Liver (tissue), 9 donors: ENCODE results near the gene LINC01488. TPM values are rescaled to one million over a fixed set of nuclear protein-coding genes. Genes with fewer than 3 reads are reported as not detected.

Experiments used
- DNase-seq: peaks from one replicate; pipeline ENCODE4 v3.0.0-alpha.2; 2017; ENCODE audit warnings: low spot score
- H3K27ac ChIP-seq, 2 donors: one replicate each; pipeline ENCODE4 v1.7.0; 2013; ENCODE audit warnings: inconsistent platforms in 2 of 2, low read length in 2 of 2, control low read depth in 1 of 2, low read depth in 1 of 2, mild to moderate bottlenecking in 1 of 2
- H3K27me3 ChIP-seq, 4 donors: one replicate each; pipeline versions ENCODE4 v1.6.1 to v1.7.0; 2013; ENCODE audit warnings: low read length in 3 of 4, inconsistent platforms in 1 of 4, mild to moderate bottlenecking in 1 of 4, moderate library complexity in 1 of 4; ENCODE audit not compliant: control insufficient read depth in 4 of 4, insufficient read depth in 4 of 4
- H3K36me3 ChIP-seq, 4 donors: one replicate each; pipeline versions ENCODE4 v1.6.1 to v1.7.0; 2013; ENCODE audit warnings: low read length in 3 of 4, mild to moderate bottlenecking in 3 of 4, low read depth in 1 of 4, moderate library complexity in 1 of 4; ENCODE audit not compliant: control insufficient read depth in 4 of 4, insufficient read depth in 3 of 4
- H3K4me1 ChIP-seq, 4 donors: one replicate each; pipeline versions ENCODE4 v1.6.1 to v1.7.0; 2013; ENCODE audit warnings: low read length in 3 of 4, mild to moderate bottlenecking in 3 of 4, moderate library complexity in 1 of 4; ENCODE audit not compliant: control insufficient read depth in 4 of 4, insufficient read depth in 4 of 4
- H3K4me3 ChIP-seq, 3 donors: one replicate each; pipeline versions ENCODE4 v1.6.1 to v1.7.0; 2013; ENCODE audit warnings: low read length in 3 of 3, control low read depth in 1 of 3, low read depth in 1 of 3, mild to moderate bottlenecking in 1 of 3
- H3K9ac ChIP-seq, 2 donors: one replicate each; pipeline ENCODE4 v1.7.0; 2013; ENCODE audit warnings: low read length in 2 of 2, mild to moderate bottlenecking in 2 of 2, moderate library complexity in 2 of 2, control low read depth in 1 of 2, low read depth in 1 of 2
- H3K9me3 ChIP-seq, 4 donors: one replicate each; pipeline versions ENCODE4 v1.6.1 to v1.7.0; 2013; ENCODE audit warnings: low read length in 3 of 4; ENCODE audit not compliant: control insufficient read depth in 4 of 4
- EGR1 ChIP-seq, 2 donors: IDR thresholded peaks; 2 replicates each; pipeline ENCODE4 v1.6.1; 2016 to 2018; ENCODE audit warnings: antibody characterized with exemption in 2 of 2, low read depth in 2 of 2
- FOXA1 ChIP-seq: IDR thresholded peaks from 2 replicates; pipeline ENCODE4 v1.6.1; 2016; ENCODE audit warnings: antibody characterized with exemption
- FOXA2 ChIP-seq: IDR thresholded peaks from 2 replicates; pipeline ENCODE4 v1.6.1; 2016; ENCODE audit warnings: antibody characterized with exemption
- GABPA ChIP-seq, 2 donors: IDR thresholded peaks in 1 of 2; conservative IDR thresholded peaks in 1 of 2; 2 replicates each; pipeline ENCODE4 v1.6.1; 2016; ENCODE audit warnings: antibody characterized with exemption in 2 of 2, mild to moderate bottlenecking in 1 of 2, moderate library complexity in 1 of 2
- HNF4A ChIP-seq, 2 donors: conservative IDR thresholded peaks; 2 replicates each; pipeline ENCODE4 v1.6.1; 2016; ENCODE audit warnings: antibody characterized with exemption in 2 of 2, mild to moderate bottlenecking in 2 of 2
- HNF4G ChIP-seq: IDR thresholded peaks from 2 replicates; pipeline ENCODE4 v1.6.1; 2016; ENCODE audit warnings: antibody characterized with exemption
- JUND ChIP-seq, 2 donors: IDR thresholded peaks; 2 replicates each; pipeline ENCODE4 v1.6.1; 2016; ENCODE audit warnings: antibody characterized with exemption in 2 of 2
- NR2F2 ChIP-seq: IDR thresholded peaks from 2 replicates; pipeline ENCODE4 v1.6.1; 2016; ENCODE audit warnings: antibody characterized with exemption
- RAD21 ChIP-seq, 2 donors: IDR thresholded peaks; 2 replicates each; pipeline ENCODE4 v1.6.1; 2016; ENCODE audit warnings: antibody characterized with exemption in 2 of 2, mild to moderate bottlenecking in 2 of 2
- RXRA ChIP-seq, 2 donors: IDR thresholded peaks; 2 replicates each; pipeline ENCODE4 v1.6.1; 2017 to 2018; ENCODE audit warnings: antibody characterized with exemption in 2 of 2, mild to moderate bottlenecking in 1 of 2
- SP1 ChIP-seq: IDR thresholded peaks from 2 replicates; pipeline ENCODE4 v1.6.1; 2018; ENCODE audit warnings: antibody characterized with exemption, mild to moderate bottlenecking
- TAF1 ChIP-seq: conservative IDR thresholded peaks from 2 replicates; pipeline ENCODE4 v1.6.1; 2016; ENCODE audit warnings: antibody characterized with exemption, mild to moderate bottlenecking
- YY1 ChIP-seq: IDR thresholded peaks from 2 replicates; pipeline ENCODE4 v1.6.1; 2016; ENCODE audit warnings: antibody characterized with exemption, mild to moderate bottlenecking
- WGBS: extraction: QIAGEN DNeasy Blood & Tissue Kit; methylation state at CpG from one replicate; pipeline ENCODE4 v1.1.7; 2013; 5-methylcytosine and 5-hydroxymethylcytosine counted together
- polyA plus RNA-seq, 2 donors: library from polyadenylated mRNA; stranded (reverse) in 1 of 2; unstranded in 1 of 2; fragments of 200-250 nt in 1 of 2; fragments of >200 nt in 1 of 2; fragmentation: Nextera tagmentation in 1 of 2; extraction: Ambion mirVana in 1 of 2; gene quantifications; one replicate each; pipeline versions ENCODE4 v1.2.1 to v1.2.3, GENCODE V29; 2013 to 2015
- total RNA-seq, 2 donors: library from RNA; depleted of rRNA; stranded (reverse); fragments of >200 nt; gene quantifications; one replicate each; pipeline ENCODE4 v1.2.3, GENCODE V29; 2014
- TF ChIP-seq, protein P1 (sequence below): IDR thresholded peaks from 2 replicates; pipeline ENCODE4 v1.6.1; 2016; ENCODE audit warnings: antibody characterized with exemption
- TF ChIP-seq, protein P2 (sequence below): IDR thresholded peaks from 2 replicates; pipeline ENCODE4 v1.6.1; 2016; ENCODE audit warnings: antibody characterized with exemption
- TF ChIP-seq, protein P3 (sequence below): fragments of 150-350 bp; IDR thresholded peaks from 2 replicates; pipeline ENCODE4 v1.5.1; 2017; ENCODE audit warnings: improper control_type of control experiment, low read depth, low read length; ENCODE audit not compliant: missing input control
- TF ChIP-seq, protein P4 (sequence below): IDR thresholded peaks from 2 replicates; pipeline ENCODE4 v1.6.1; 2016; ENCODE audit warnings: antibody characterized with exemption
- TF ChIP-seq, protein P5 (sequence below): IDR thresholded peaks from 2 replicates; pipeline ENCODE4 v1.6.1; 2016; ENCODE audit warnings: antibody characterized with exemption, mild to moderate bottlenecking
- donor health status: healthy.
- donor health status: healthy.
- donor health status: healthy.
- donor health status: healthy.
- donor health status: healthy.

The LINC01488 gene
- total and polyA plus RNA-seq, 4 donors = 0.05 to 2.3 (median 0.60) TPM

DNA sequence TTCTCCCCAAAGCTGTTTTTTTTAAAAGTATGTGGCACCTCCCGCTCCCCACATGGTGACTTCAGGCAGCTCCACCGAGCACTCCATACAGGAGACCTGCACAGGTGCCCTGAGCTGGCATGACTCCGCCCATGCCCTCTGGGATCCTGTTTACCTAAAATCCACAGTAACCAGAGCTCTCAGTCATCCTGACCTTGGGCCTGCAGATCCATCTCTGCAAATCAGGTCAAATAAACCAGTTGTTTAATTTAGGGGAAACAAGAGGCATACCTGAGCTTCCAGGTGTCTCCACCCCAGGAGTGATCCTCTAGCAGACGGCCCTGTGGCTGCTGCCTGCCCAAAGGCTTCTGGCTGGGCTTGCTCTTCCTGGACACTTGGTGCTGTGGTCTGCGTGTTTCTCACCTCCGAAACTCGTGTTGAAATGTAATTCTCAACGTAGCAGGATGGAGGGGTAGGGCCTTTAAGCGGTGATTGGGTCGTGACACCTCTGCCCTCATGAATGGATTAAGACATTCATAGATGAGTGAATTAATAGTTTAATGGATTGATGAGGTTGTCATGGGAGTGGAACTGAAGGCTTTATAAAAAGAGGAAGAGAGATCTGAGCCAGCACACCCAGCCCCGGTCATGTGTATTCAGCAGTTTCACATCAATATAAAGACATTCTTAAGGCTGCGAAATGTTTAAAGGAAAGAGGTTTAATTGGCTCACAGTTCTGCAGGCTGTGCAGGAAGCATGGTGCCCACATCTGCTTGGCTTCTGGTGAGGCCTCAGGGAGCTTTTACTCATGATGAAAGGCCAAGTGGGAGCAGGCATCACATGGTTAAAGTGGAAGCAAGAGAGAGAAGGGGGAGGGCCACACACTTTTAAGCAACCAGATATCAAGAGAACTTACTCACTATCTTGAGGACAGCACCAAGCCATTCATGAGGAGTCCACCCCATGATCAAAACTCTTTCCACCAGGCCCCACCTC is 34.1 kb downstream of the LINC01488 start:
- WGBS = 87% methylated on average over 12 of the region's 12 CpGs
- DNase-seq = no peak
- no peak for TF ChIP-seq SP1
- TF ChIP-seq NR2F2 = no peak
- TF ChIP-seq RAD21 (IDR thresholded peaks at IDR 0.05) = no peak
- TF ChIP-seq YY1 = no peak
- no peak for TF ChIP-seq RXRA (IDR thresholded peaks at IDR 0.05)
- TF ChIP-seq, protein P1, sequence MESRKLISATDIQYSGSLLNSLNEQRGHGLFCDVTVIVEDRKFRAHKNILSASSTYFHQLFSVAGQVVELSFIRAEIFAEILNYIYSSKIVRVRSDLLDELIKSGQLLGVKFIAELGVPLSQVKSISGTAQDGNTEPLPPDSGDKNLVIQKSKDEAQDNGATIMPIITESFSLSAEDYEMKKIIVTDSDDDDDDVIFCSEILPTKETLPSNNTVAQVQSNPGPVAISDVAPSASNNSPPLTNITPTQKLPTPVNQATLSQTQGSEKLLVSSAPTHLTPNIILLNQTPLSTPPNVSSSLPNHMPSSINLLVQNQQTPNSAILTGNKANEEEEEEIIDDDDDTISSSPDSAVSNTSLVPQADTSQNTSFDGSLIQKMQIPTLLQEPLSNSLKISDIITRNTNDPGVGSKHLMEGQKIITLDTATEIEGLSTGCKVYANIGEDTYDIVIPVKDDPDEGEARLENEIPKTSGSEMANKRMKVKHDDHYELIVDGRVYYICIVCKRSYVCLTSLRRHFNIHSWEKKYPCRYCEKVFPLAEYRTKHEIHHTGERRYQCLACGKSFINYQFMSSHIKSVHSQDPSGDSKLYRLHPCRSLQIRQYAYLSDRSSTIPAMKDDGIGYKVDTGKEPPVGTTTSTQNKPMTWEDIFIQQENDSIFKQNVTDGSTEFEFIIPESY = no peak
- TF ChIP-seq, protein P2, sequence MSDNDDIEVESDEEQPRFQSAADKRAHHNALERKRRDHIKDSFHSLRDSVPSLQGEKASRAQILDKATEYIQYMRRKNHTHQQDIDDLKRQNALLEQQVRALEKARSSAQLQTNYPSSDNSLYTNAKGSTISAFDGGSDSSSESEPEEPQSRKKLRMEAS = no peak
- TF ChIP-seq TAF1 = no peak
- TF ChIP-seq FOXA2 = no peak
- TF ChIP-seq HNF4A (conservative IDR thresholded peaks at IDR 0.05) = no peak

DNA sequence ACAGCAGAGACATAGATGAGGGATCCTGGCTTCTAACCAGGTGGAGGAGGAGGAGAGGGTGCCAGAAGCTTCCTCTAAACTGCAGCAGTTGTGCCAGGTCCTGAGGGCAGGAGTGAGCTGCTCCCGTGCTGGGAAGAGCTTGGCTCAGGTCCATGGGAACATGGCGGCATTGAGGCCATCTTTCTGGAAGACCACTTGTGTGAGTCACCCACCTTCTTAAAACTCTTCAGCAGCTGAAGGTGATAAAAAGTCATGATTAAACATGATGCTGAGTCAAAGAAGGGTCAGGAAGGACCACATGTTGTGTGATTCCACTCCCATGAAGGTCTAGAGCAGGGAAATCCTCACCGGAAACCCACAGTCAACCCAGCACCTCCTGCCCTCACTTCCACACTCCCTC is 35.1 kb downstream of the LINC01488 start:
- H3K4me1 ChIP-seq = no peaks in the 10 kb centered on the region
- WGBS = 94% methylated on average over 3 of the region's 3 CpGs
- no peaks in the 10 kb centered on the region for H3K36me3 ChIP-seq
- DNase-seq = no peak
- H3K9me3 ChIP-seq = peaks cover 0 to 1% (median 0%) of the 10 kb centered on the region in 4 donors
- no peak overlapping the region for H3K9ac ChIP-seq
- TF ChIP-seq FOXA2 (no peak), YY1 (no peak), GABPA (IDR thresholded peaks at IDR 0.05 in 1 of 2, conservative IDR thresholded peaks at IDR 0.05 in 1 of 2) (no peak), JUND (IDR thresholded peaks at IDR 0.05) (no peak), HNF4A (conservative IDR thresholded peaks at IDR 0.05) (no peak), SP1 (no peak), FOXA1 (no peak), HNF4G (no peak), NR2F2 (no peak), RXRA (IDR thresholded peaks at IDR 0.05) (no peak), TAF1 (no peak), EGR1 (IDR thresholded peaks at IDR 0.05; ENCODE audit: low read depth in 2 of 2) (no peak), RAD21 (IDR thresholded peaks at IDR 0.05) (no peak)
- TF ChIP-seq, protein P3, sequence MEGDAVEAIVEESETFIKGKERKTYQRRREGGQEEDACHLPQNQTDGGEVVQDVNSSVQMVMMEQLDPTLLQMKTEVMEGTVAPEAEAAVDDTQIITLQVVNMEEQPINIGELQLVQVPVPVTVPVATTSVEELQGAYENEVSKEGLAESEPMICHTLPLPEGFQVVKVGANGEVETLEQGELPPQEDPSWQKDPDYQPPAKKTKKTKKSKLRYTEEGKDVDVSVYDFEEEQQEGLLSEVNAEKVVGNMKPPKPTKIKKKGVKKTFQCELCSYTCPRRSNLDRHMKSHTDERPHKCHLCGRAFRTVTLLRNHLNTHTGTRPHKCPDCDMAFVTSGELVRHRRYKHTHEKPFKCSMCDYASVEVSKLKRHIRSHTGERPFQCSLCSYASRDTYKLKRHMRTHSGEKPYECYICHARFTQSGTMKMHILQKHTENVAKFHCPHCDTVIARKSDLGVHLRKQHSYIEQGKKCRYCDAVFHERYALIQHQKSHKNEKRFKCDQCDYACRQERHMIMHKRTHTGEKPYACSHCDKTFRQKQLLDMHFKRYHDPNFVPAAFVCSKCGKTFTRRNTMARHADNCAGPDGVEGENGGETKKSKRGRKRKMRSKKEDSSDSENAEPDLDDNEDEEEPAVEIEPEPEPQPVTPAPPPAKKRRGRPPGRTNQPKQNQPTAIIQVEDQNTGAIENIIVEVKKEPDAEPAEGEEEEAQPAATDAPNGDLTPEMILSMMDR = no peak
- TF ChIP-seq, protein P1 = no peak
- TF ChIP-seq, protein P4, sequence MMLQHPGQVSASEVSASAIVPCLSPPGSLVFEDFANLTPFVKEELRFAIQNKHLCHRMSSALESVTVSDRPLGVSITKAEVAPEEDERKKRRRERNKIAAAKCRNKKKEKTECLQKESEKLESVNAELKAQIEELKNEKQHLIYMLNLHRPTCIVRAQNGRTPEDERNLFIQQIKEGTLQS = no peak
- TF ChIP-seq, protein P5, sequence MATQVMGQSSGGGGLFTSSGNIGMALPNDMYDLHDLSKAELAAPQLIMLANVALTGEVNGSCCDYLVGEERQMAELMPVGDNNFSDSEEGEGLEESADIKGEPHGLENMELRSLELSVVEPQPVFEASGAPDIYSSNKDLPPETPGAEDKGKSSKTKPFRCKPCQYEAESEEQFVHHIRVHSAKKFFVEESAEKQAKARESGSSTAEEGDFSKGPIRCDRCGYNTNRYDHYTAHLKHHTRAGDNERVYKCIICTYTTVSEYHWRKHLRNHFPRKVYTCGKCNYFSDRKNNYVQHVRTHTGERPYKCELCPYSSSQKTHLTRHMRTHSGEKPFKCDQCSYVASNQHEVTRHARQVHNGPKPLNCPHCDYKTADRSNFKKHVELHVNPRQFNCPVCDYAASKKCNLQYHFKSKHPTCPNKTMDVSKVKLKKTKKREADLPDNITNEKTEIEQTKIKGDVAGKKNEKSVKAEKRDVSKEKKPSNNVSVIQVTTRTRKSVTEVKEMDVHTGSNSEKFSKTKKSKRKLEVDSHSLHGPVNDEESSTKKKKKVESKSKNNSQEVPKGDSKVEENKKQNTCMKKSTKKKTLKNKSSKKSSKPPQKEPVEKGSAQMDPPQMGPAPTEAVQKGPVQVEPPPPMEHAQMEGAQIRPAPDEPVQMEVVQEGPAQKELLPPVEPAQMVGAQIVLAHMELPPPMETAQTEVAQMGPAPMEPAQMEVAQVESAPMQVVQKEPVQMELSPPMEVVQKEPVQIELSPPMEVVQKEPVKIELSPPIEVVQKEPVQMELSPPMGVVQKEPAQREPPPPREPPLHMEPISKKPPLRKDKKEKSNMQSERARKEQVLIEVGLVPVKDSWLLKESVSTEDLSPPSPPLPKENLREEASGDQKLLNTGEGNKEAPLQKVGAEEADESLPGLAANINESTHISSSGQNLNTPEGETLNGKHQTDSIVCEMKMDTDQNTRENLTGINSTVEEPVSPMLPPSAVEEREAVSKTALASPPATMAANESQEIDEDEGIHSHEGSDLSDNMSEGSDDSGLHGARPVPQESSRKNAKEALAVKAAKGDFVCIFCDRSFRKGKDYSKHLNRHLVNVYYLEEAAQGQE = no peak
- TF ChIP-seq, protein P2 = no peak
- H3K27me3 ChIP-seq = no peaks in the 10 kb centered on the region
- H3K27ac ChIP-seq = no peak overlapping the region
- no peak overlapping the region for H3K4me3 ChIP-seq

More for the DNA sequence above, 34.1 kb downstream of the LINC01488 start:
- Histone ChIP-seq H3K9ac (no peak overlapping the region), H3K4me3 (no peak overlapping the region), H3K27ac (no peak overlapping the region), H3K27me3 (no peaks in the 10 kb centered on the region), H3K36me3 (no peaks in the 10 kb centered on the region), H3K4me1 (no peaks in the 10 kb centered on the region), H3K9me3 (peaks cover 0 to 1% (median 0%) of the 10 kb centered on the region in 4 donors)
